Measurements from ENCODE around the gene SCP2D1.

Gene SCP2D1

GRCh38 chr20:18837718-18838117 lies 24.1 kb downstream of the SCP2D1 start:
- Histone ChIP-seq H3K4me3 (replicated peaks; ENCODE audit: low read depth, low read length) (no peak overlapping the region), H3K27me3 (replicated peaks; ENCODE audit: control insufficient read depth, insufficient read depth, low read length) (no peaks in the 10 kb centered on the region), H3K36me3 (ENCODE audit: control insufficient read depth, insufficient read depth, low read length) (no peaks in the 10 kb centered on the region)
- TF ChIP-seq CTCF (IDR thresholded peaks at IDR 0.05; ENCODE audit: insufficient read depth, low read length, poor library complexity, severe bottlenecking): no peak
- DNase-seq (ENCODE audit: extremely low read depth, insufficient read length): no peak

GRCh38 chr20:18839507-18840247 lies 26.1 kb downstream of the SCP2D1 start:
- no peak for TF ChIP-seq CTCF (IDR thresholded peaks at IDR 0.05; ENCODE audit: insufficient read depth, low read length, poor library complexity, severe bottlenecking)
- H3K27me3 ChIP-seq (replicated peaks; ENCODE audit: control insufficient read depth, insufficient read depth, low read length): no peaks in the 10 kb centered on the region
- no peak overlapping the region for H3K4me3 ChIP-seq (replicated peaks; ENCODE audit: low read depth, low read length)
- H3K36me3 ChIP-seq (ENCODE audit: control insufficient read depth, insufficient read depth, low read length): no peaks in the 10 kb centered on the region
- no peak for DNase-seq (ENCODE audit: extremely low read depth, insufficient read length)

GRCh38 chr20:18840248-18840645 lies 26.7 kb downstream of the SCP2D1 start:
- H3K36me3 ChIP-seq (ENCODE audit: control insufficient read depth, insufficient read depth, low read length): no peaks in the 10 kb centered on the region
- TF ChIP-seq CTCF (IDR thresholded peaks at IDR 0.05; ENCODE audit: insufficient read depth, low read length, poor library complexity, severe bottlenecking): no peak
- no peaks in the 10 kb centered on the region for H3K27me3 ChIP-seq (replicated peaks; ENCODE audit: control insufficient read depth, insufficient read depth, low read length)
- no peak for DNase-seq (ENCODE audit: extremely low read depth, insufficient read length)
- H3K4me3 ChIP-seq (replicated peaks; ENCODE audit: low read depth, low read length): no peak overlapping the region

GRCh38 chr20:18845017-18845416 lies 31.4 kb downstream of the SCP2D1 start:
- Histone ChIP-seq H3K27me3 (replicated peaks; ENCODE audit: control insufficient read depth, insufficient read depth, low read length) (no peaks in the 10 kb centered on the region), H3K4me3 (replicated peaks; ENCODE audit: low read depth, low read length) (no peak overlapping the region), H3K36me3 (ENCODE audit: control insufficient read depth, insufficient read depth, low read length) (no peaks in the 10 kb centered on the region)
- no peak for TF ChIP-seq CTCF (IDR thresholded peaks at IDR 0.05; ENCODE audit: insufficient read depth, low read length, poor library complexity, severe bottlenecking)
- DNase-seq (ENCODE audit: extremely low read depth, insufficient read length): no peak

GRCh38 chr20:18847226-18847755 lies 33.7 kb downstream of the SCP2D1 start:
- Histone ChIP-seq H3K27me3 (replicated peaks; ENCODE audit: control insufficient read depth, insufficient read depth, low read length) (no peaks in the 10 kb centered on the region), H3K4me3 (replicated peaks; ENCODE audit: low read depth, low read length) (no peak overlapping the region), H3K36me3 (ENCODE audit: control insufficient read depth, insufficient read depth, low read length) (no peaks in the 10 kb centered on the region)
- TF ChIP-seq CTCF (IDR thresholded peaks at IDR 0.05; ENCODE audit: insufficient read depth, low read length, poor library complexity, severe bottlenecking): no peak
- no peak for DNase-seq (ENCODE audit: extremely low read depth, insufficient read length)
